Measurements from ENCODE around the gene ITPK1. TPM values are rescaled to one million over a fixed set of nuclear protein-coding genes. Genes with fewer than 3 reads are reported as not detected.

The ITPK1 gene
- total RNA-seq, 1 donor from 2014 or later, result 112 TPM

- intact Hi-C loops (cut with micrococcal nuclease), result no loop called here
- DNase-seq, result no peak
- Histone ChIP-seq H3K9me3 (replicated peaks) (no peaks in the 10 kb centered on the region), H3K27me3 (ENCODE audit: low read depth) (no peaks in the 10 kb centered on the region), H3K36me3 (no peaks in the 10 kb centered on the region), H3K4me1 (peaks cover 100% of the 10 kb centered on the region), H3K27ac (replicated peaks) (peak overlapping the region; percentile 89), H3K4me3 (no peak overlapping the region)
- TF ChIP-seq CTCF (IDR thresholded peaks at IDR 0.05; ENCODE audit: borderline replicate concordance), result no peak
These were observed 26.0 kb downstream of the ITPK1 start for GRCh38 chr14:93089521-93090269.

DNA sequence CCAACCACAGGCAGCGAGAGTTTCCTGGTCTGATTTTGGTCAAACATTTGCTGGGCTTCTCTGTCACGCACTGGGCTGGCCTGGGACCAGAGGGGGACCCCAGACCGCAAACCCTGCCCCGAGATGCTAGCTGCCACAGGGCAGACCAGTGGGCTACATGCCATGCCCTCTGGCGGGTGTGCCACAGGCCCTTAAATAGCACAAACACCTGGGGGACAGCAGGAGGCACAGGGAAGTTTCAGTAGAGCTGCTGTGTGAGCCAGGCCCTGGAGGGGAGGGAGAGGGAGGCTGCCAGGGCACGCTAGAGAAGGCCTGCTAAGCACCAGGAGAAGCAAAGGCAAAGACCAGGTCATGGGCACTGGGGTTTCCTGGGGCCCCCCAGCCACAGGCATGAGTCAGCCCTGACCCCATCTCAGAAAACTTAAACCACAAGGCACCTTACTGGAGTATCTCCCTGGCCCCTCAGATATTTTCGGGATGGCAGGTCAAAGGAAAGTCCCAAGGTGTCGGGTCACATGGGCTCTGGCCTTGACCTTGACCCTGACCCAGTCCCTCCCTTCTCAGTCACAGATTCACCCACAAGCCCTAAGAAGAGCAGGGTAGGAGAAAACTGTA, 29.2 kb downstream of the ITPK1 start:
- Histone ChIP-seq H3K27me3 (ENCODE audit: low read depth) (no peaks in the 10 kb centered on the region), H3K27ac (replicated peaks) (peak overlapping the region; percentile 89), H3K4me3 (no peak overlapping the region), H3K36me3 (no peaks in the 10 kb centered on the region), H3K9me3 (replicated peaks) (no peaks in the 10 kb centered on the region), H3K4me1 (peaks cover 100% of the 10 kb centered on the region)
- TF ChIP-seq CTCF (IDR thresholded peaks at IDR 0.05; ENCODE audit: borderline replicate concordance), result no peak
- peak; percentile 45 for DNase-seq
- intact Hi-C loops (cut with micrococcal nuclease), result no loop called here

DNA sequence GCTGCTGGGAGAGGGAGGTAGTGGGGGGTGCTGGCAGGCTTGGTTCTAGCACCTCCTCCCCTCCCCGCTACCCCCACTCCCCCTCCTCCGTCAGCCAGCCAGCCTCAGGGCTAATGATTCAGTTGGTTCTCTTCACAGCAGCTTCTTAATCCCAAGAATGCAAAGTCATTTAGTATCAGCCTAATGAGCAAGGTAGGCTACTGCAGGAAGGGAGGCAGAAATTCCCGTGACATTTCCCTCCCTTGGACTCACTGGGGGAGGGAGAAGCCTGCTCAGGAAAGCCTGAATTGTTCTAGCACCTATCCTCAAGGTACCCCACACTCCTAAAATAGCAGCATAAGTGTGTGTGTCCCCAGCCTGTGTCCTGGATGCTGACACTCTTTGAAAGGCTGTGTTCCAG, 29.8 kb downstream of the ITPK1 start:
- no peak for TF ChIP-seq CTCF (IDR thresholded peaks at IDR 0.05; ENCODE audit: borderline replicate concordance)
- H3K27ac ChIP-seq (replicated peaks), result peak overlapping the region; percentile 89
- intact Hi-C loops (cut with micrococcal nuclease), result no loop called here

GRCh38 chr14:93084866-93085857, 30.6 kb downstream of the ITPK1 start:
- Histone ChIP-seq H3K27ac (replicated peaks) (peak overlapping the region; percentile 89), H3K36me3 (no peaks in the 10 kb centered on the region), H3K4me1 (peaks cover 90% of the 10 kb centered on the region), H3K27me3 (ENCODE audit: low read depth) (no peaks in the 10 kb centered on the region), H3K9me3 (replicated peaks) (no peaks in the 10 kb centered on the region), H3K4me3 (no peak overlapping the region)
- no peak for DNase-seq
- intact Hi-C loops (cut with micrococcal nuclease), result no loop called here
- TF ChIP-seq CTCF (IDR thresholded peaks at IDR 0.05; ENCODE audit: borderline replicate concordance), result no peak

More for the DNA sequence above, 29.8 kb downstream of the ITPK1 start:
- Histone ChIP-seq H3K9me3 (replicated peaks) (no peaks in the 10 kb centered on the region), H3K4me3 (no peak overlapping the region), H3K4me1 (peaks cover 97% of the 10 kb centered on the region), H3K36me3 (no peaks in the 10 kb centered on the region), H3K27me3 (ENCODE audit: low read depth) (no peaks in the 10 kb centered on the region)
- no peak for DNase-seq

- DNase-seq, result no peak
- peaks cover 86% of the 10 kb centered on the region for H3K4me1 ChIP-seq
- TF ChIP-seq CTCF (IDR thresholded peaks at IDR 0.05; ENCODE audit: borderline replicate concordance), result no peak
- H3K9me3 ChIP-seq (replicated peaks), result no peaks in the 10 kb centered on the region
- no peak overlapping the region for H3K4me3 ChIP-seq
- intact Hi-C loops (cut with micrococcal nuclease), result no loop called here
- no peaks in the 10 kb centered on the region for H3K27me3 ChIP-seq (ENCODE audit: low read depth)
- no peaks in the 10 kb centered on the region for H3K36me3 ChIP-seq
- peak overlapping the region; percentile 89 for H3K27ac ChIP-seq (replicated peaks)
These were observed 31.3 kb downstream of the ITPK1 start for GRCh38 chr14:93084402-93084801.
